Stimulated activated CD4-positive, alpha-beta T cell treated with anti-CD3 and anti-CD28 coated beads, Interleukin-15, amount 100 ng/mL, for 1 hour (primary cell): ENCODE measurements around the gene SYT6.

Source experiments
- DNase-seq, 2 donors: peaks; one replicate each; pipeline ENCODE4 v3.0.0-alpha.2; 2020; ENCODE audit warnings: low read depth in 1 of 2, low spot score in 1 of 2

SYT6 gene

DNA sequence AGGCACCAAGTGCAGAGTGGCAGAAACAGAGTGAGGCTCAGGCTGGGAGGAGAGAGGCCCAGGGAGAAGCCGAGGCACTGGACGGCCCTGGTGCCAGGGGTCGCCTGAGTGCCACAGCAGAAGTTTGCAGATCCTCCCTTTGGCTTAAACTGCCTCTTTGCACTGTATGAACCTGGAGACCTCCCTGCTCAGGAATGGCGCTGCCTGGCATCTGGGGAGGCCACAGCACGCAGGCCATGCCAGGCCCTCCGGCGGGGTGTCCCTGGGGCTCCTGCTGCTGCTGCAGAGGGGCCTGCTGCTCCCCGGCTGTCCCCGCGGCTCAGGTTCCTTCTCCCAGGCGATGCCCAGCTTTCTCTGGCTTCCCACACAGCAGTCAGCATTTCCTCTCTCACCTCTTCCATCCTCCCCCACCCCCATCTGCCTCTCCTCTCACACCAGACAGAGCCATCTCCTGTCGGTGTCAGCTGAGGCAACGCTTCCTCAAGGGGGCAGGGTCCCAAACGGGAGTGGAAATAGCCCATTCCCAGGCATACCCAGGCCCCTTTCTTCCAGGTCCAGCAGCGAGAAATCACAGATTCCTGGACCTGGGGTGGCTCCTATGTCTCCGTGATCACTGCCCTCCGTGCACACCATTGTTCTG is 35.2 kb downstream of the SYT6 start:
- no peak for DNase-seq

DNA sequence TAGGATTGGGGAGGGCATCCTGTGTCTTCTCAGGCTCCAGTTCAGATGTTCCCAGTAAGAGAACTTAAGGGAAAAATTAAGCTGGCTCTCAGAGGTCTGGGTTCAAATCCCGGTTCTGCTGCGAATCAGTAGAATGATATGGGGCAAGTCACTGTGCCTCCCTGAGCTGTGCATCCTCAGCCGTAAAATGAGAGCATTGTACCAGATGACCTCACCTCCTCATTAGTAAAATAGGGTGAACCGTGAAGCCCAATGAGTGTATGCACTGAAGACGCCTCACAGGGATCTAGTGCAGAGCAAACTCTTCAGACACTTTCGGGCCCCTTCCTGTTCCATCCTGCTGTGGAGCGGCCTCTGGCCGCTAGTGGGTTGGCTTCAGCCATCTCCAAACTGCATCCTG is 36.0 kb downstream of the SYT6 start:
- no peak for DNase-seq

DNA sequence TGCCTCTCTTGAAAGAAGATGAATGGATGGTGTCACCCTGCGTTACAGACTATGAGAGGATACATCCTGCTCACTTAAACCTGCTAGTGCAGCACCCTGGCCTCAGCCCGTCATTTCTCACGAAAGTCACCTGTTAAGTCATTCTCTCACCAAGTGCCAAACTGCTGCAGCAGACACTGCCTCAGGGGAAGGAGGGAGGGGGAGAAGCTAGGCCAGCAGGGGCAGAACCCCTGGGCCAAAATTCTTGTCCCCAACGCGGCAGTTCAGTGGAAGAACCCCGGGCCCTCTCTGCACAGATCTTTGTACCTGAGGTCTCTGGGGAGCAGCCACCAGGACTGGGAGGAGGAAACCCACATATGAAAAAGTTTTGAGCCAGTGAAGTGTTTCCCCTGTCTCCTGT is 37.6 kb downstream of the SYT6 start:
- DNase-seq: no peak

DNA sequence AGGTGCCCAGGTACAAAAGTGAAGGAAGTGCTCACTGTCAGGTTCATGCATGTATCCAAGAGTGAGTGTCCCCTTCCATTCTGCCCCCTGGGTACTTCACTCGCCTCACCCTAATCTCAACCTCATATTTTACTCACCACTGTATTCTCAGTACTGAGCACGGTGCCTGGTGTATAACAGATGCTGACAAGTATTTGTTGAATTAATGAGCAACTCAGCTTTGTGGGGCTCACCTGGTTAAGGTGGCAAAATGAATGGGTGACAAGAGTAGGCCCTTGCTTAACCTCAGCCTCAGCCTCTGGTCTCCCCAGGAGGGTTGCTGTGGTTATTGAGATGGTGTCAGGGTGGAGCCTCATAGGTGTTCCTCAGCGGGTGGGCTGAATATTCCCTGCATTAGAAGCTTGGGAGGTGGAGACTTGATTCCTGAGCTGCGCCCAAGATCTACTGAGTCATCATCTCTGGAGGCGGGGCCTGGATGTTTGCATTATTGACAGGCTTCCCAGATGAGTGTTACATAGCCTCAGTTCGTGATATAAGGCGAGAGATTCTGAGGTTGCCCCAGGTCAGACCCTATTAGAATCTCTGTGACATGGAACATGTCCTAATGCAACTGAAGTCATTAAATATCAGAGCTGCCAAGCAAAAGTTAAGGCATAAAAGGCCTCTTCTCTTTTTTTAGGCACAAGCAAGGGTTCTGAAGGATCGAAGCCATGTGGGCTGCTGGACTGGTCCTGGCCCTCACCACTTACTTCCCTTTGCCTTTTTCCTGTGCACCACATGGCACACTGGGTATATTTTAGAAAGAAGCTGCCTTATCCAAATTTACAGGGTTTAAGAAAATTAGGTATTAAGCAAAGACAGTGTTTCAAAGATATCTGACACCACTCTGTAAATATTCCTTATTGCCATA is 39.2 kb downstream of the SYT6 start:
- DNase-seq: no peak

DNA sequence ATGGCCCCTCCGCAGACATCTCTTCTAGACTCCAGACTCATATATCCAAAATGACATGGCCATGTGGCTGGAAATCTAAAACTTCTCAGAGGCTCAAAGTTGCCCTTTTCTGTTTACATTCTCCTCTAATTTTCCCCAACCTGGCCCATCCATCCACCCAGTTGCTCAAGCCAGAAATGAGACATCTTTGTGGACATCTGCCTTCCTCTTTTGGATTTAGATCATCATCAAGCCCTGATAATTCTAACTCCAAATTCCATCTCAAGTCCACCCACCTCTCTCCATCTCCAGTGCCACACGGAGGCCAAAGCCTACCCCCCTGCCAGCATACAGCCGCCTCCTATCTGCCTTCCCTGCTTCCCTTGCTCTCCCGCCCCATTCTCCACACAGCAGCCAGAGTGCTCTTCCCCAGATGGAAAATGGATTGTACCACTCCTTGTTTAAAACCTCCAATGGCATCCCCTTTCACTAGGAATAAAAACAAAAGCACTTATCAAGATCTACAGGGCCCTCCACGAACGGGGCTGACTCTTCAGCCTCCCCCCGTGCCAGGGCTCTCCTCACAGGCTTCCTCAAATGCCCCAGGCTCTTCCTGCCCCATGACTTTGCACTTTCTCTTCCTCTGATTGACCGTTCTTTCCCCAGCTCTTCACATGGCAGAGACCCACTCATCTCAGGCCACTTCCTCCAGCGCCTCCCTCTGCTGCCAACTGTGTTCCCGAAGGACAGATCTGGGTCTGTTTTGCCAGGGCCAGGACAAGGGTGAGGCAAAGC is 40.1 kb downstream of the SYT6 start:
- no peak for DNase-seq

DNA sequence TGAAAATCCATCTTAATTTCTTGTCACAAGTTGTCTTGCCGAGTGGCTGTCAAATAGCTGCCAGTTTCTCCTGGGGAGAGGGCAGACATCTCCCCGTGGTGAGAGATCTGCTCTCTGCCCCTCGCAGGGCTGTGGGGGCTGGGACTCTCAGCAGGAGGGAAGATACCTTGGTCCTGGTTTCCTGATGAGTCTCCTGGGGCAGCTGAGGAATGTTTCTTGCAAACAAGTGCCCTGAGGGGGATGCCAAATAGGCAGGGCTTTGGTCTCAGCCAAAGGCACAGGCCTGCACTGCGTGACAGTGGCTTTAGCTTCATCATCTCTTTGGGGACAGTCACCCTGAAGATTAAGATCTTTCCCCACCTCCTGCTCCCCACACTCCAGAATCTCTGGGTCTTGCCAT is 40.9 kb downstream of the SYT6 start:
- DNase-seq: no peak

DNA sequence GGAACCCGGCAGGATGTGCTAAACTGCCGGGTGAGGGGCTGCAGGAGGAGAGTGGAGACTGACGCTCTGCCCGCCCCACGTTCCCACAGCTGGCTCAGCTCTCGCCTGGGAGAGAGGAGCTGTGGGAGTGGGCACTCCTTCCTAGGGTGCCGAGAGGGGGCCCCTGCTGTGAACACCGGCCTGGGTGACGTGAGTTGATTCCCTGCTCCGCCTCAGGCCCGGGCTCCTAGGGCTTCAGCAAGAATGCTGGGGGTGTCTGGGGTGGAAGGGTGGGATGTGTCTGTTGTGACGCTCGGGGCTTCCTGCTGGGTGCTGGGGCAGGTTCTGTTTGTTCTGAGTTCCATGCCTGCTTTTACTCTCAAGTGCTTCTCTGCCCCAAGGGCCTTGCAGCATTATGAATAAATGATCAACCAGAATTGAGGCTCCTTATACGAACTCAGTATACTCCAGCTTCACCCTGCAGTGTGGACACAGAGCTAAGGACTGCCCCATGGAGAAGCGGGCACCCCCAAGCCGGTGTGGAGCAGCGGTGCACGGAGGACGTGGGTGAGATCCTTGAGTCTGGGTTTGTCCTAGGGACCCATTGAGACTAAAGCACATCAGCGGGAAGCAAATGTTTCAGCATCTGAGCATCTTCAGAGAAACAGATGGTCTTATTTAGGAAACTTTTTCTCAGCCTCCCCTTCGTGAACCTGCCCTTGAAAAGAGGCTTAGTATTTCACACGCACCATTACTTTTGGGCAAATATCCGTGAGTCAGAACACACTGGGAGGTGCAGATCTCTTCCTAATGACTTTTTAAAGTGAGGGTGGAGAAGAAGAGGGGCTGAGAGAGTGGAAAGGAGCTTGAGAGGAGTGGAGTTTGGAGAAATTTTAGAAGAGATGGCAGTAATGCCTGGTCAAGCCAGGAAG is 41.7 kb downstream of the SYT6 start:
- no peak for DNase-seq

DNA sequence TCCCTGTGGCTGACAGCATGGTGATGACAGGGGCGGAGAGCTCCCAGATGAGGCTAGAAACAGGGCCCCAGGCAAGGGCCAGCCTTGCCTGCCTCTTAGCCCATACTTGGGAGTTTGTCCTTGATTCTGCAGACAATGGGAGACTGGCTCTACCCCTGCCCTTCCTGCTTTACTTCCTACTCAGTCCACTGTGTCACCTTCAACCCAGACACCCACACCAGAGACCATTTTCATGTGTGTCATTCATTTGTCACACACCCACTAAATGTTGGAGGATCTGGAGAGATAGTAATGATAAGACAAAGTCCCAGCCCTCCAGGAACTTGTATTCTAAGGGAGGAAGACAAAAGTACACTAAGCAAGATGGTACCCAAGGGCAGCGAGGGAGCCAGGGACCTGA is 43.7 kb downstream of the SYT6 start:
- no peak for DNase-seq

DNA sequence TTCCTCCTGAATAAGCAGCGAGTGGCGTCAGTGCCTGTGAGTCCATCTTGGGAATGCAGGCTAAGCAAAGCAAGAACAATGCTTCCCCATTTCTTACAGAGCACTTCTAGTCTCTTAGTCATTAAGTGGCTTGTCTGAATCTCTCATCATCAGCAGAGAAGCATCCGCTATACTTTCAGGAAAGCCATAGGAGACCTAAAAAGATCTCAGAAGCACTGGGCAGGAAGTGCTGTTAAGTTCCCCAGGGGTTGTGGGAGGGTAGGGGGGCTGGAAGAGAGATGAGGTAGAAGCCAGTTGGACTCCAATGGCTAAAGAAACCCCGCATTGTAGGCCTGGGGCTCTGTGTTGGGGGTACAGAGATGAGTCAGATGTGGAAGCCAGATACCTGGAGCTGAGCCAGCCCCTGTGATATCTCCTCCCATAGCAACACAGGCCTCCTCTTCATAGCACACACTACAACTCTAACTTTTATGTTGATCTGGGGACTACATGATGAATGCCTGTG is 44.9 kb downstream of the SYT6 start:
- no peak for DNase-seq

DNA sequence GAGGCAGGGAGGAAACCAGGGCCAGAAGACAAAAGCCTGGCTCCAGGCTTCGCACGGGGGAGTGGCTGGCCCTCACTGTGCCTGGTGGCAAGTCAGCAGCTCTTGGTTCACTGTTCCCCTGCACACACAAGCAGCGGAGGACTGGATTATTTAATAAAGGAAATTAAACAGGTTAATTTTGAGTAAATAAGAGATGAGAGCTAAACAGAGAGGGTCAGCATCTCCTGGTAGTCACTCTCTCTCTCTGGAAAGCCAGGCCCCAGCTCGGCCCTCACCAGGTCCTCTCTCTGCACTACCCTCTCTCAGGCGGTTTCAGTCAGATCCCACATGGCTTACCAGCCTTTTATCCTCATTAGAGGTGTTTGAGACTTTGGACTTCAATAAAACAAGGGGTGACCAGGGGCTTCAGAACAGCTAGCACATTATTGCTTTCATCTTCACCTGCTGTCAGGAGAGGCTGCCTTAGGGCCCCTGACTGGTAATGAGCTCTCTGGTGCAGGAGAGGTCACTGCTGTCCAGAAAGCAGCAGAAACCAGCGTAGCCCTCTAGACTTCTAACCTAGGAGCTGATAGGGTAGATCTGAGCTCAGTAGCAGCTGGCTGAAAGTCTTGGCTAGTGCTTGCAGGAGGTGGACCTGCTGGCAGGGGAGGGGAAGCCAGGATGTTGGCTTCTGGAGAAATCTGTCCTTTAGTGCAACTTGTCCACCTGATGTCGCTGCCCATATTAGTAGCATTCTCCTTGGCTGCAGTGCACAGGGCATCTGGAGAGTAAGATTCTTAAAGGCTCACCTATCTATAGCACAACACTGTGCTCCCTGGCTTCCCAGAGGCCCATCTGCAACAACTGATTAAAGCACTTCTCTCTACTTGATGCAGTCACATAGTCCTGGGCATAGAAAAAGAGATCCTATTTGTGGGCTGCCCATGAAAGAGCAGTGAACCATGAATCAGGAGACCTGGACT is 45.9 kb downstream of the SYT6 start:
- no peak for DNase-seq

DNA sequence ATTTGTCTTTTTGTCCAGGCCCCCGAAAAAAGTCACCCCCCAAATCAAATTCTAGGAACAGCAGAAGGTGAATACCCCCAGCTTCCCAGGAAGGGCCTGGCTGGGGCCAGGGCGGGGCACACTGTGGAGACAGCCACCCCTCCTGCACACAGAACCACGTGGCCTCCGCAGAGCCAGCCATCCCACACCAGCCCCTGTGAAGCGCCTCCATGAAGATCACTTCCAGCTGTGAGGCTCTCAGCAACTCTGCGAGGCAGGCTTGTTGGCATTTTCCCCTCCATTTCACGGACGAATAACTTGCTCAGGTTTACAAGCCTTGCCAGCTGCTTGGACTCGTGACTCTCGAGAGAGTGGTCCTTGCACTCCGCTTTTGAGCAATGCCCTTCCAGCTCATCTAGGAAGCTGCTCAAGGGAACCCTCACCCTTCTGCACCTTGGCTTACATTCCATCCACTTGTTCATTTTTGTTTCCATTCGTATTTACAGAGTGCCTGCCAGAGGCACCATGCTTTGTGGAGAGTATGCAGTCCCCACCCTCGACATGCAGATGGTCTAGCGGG is 48.2 kb downstream of the SYT6 start:
- no peak for DNase-seq

DNA sequence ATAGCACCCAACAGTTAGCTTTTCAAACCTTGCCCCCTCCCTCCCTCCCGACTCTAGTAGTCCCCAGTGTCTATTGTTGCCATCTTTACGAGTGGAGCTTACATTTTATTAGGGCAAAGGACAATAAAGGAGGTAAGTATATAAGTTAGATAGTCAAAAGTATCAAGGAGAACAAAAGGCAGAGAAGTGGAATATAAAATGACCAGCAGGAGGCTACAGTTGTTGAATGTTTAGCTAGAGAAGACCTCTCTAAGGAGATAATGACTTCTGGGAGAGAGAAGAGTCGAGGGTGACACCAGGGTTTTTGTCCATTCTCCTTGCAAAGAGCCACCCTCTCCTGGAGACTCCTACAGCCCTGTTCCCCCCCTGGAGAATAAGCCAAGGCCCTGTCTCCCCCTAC is 48.7 kb downstream of the SYT6 start:
- DNase-seq: no peak

DNA sequence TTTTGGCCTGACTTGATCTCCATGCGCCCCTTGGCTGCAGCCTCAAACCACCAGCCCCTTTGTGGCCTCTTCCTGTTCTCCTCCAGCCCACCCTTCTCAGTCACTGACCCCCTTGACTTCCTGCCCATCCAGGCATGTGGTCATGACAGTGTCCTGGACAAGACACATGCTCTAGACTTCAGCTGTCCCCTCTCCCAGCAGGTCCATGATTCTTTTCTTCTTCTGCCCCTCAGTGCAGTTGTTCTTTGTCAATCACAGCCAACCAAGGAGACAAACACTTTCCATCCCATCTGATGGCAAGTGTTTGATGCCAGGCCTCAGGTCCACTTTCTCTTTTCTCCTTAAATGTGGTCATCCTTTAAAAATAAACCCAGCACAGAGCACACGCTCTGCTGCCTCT is 49.7 kb downstream of the SYT6 start:
- DNase-seq: no peak

DNA sequence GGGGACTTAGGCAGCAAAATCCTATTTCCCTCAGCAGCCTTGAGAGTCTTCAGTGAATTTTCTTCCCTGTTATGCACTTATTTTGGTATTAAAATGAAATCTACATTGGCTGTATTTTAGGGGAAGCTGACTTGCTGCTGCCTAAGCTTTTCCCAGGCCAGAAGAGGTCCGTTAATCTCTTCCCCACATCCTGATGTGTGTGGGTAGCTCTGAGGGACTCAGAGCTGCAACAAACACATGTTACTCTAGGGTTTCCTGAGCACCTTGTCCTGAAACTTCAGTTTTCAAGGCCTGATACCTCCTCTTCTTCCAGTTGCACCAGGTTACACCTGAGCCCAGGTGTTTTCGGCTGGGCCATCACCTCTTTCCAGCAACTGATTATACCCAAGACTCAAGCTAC is 51.5 kb downstream of the SYT6 start:
- no peak for DNase-seq

DNA sequence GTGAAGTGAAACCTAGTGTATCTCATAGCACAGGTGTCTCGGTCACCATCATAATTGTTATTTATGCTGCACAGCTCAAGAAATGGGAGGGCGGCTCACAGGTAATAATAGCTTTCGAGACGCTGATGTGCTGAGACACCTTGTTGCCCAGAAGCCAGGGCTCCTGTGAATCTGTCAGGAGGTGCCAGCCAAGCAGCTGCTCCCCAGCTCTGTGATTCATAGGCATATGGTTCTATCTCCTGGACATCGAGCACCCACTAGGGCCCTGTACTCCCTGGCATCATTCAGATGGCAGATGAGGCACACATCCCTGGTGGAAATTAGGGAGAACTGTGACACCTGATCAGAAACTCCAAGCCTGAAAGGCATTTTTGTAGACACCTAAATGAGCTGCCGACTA is 53.5 kb downstream of the SYT6 start:
- DNase-seq: no peak

DNA sequence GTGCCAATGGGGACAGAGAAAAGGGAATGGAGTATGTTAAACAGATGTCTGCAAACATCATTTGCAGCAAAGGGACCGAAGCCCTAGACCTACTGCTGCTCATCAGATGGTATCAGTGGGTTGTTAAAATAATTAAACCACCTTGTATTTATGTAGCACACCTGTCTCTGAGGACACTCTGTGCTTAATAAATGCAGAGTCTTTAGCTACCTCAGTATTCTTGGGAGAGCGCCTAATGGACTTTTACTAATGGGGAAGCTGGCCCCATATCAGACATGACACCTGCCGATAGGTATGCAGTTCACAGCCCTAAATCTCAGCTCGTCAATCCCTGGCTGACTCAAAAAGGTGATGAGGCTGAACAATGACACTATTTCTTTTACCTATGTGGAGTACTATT is 54.4 kb downstream of the SYT6 start:
- no peak for DNase-seq

DNA sequence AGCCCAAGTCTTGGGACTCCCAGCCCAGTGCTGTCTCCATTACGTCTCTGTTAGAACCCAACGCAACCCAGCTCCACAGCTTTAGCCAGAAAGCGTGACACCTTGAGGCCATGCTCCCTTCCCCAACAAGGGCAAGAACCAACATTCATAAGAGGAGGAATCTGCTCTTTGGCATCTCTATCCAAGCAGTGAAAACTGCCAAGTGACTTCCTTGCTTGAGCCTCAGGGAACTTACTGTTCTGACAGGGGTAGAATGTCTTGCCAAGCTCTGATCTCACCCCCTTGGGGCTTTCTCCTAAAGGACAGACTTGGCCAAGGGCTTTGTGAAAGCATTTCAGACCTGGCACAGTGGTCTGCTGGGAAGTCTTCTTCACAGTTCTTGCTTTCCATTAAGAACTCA is 56.6 kb downstream of the SYT6 start:
- DNase-seq: no peak

DNA sequence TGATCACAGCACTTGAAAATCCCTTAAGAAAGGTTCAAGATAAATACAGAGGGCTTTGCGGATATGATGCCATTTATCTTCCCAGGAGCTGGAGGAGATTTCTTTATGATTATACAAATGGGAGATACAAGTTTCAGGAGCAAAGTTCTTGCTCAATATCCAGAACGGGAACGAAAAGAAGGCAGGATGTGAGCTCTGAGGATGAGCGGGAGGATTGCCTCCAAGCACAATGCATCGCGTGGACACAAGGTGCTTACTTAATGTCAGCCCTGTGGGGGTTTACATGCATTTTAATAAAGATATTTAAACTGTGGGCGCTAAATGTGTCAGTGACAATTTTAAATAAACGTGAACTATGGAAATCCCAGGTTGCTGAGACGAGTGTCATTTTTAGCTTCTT is 59.0 kb downstream of the SYT6 start:
- no peak for DNase-seq

DNA sequence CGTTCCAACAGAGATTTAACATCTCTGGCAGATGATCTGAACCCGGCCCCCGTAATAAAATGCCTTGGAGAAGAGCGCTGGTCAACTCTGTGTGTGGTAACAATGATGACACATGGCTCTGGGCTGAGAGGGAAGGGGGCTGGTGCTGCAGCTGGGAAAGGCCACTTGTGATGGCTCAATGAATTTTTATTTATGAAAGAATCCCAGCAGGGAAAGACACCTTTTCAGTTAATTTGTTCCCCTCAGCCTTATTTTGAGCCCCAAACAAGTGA is 59.4 kb downstream of the SYT6 start:
- DNase-seq: no peak
